Mesenchymal stem cell (in vitro differentiated cells and primary cell): ENCODE measurements around the gene MPRIP.

ENCODE experiments used
- DNase-seq: peaks from one replicate; pipeline ENCODE4 v3.0.0-alpha.2; 2013
- H2AFZ ChIP-seq: one replicate; pipeline ENCODE4 v1.6.1; 2013; ENCODE audit warnings: low read depth, mild to moderate bottlenecking, control low read depth, inconsistent platforms, low read length, moderate library complexity
- H2AK5ac ChIP-seq: 2 replicates; pipeline ENCODE4 v1.6.1; 2013; ENCODE audit warnings: low read length, moderate library complexity, mild to moderate bottlenecking, inconsistent platforms; ENCODE audit not compliant: severe bottlenecking
- H2BK120ac ChIP-seq: one replicate; pipeline ENCODE4 v1.6.1; 2013; ENCODE audit warnings: low read depth, mild to moderate bottlenecking, inconsistent platforms, low read length, moderate library complexity
- H2BK12ac ChIP-seq, 2 experiments: one replicate each; pipeline ENCODE4 v1.6.1; 2013; ENCODE audit warnings: inconsistent platforms in 2 of 2, low read length in 2 of 2, mild to moderate bottlenecking in 2 of 2, moderate library complexity in 2 of 2, control low read depth in 1 of 2
- H2BK15ac ChIP-seq: one replicate; pipeline ENCODE4 v1.6.1; 2013; ENCODE audit warnings: mild to moderate bottlenecking, low read depth, inconsistent platforms; ENCODE audit not compliant: poor library complexity, severe bottlenecking
- H2BK5ac ChIP-seq: 2 replicates; pipeline ENCODE4 v1.6.1; 2013; ENCODE audit warnings: low read depth, mild to moderate bottlenecking, low read length, control low read depth, inconsistent platforms; ENCODE audit not compliant: poor library complexity, severe bottlenecking
- H3K14ac ChIP-seq, 2 experiments: one replicate each; pipeline ENCODE4 v1.6.1; 2013; ENCODE audit warnings: inconsistent platforms in 2 of 2, low read length in 2 of 2, control low read depth in 1 of 2, mild to moderate bottlenecking in 1 of 2, moderate library complexity in 1 of 2
- H3K18ac ChIP-seq, 2 experiments: one replicate each; pipeline ENCODE4 v1.6.1; 2013; ENCODE audit warnings: inconsistent platforms in 2 of 2, low read length in 2 of 2, control low read depth in 1 of 2, low read depth in 1 of 2, mild to moderate bottlenecking in 1 of 2
- H3K23ac ChIP-seq, 2 experiments: one replicate each; pipeline ENCODE4 v1.6.1; 2013; ENCODE audit warnings: inconsistent platforms in 2 of 2, low read length in 2 of 2, mild to moderate bottlenecking in 2 of 2, moderate library complexity in 2 of 2, control low read depth in 1 of 2
- H3K27ac ChIP-seq: 2 replicates; pipeline ENCODE4 v1.5.1; 2013; ENCODE audit warnings: mild to moderate bottlenecking, moderate library complexity, low read length, control low read depth, inconsistent platforms; ENCODE audit not compliant: poor library complexity, severe bottlenecking
- H3K27me3 ChIP-seq, 2 experiments: 2 replicates each; pipeline versions ENCODE4 v1.6.1 to v1.7.0; 2013; ENCODE audit warnings: low read length in 2 of 2, mild to moderate bottlenecking in 2 of 2, moderate library complexity in 2 of 2, control low read depth in 1 of 2, inconsistent platforms in 1 of 2; ENCODE audit not compliant: control insufficient read depth in 1 of 2, insufficient read depth in 1 of 2
- H3K36me3 ChIP-seq, 2 experiments: 2 replicates each; pipeline versions ENCODE4 v1.6.1 to v1.7.0; 2013; ENCODE audit warnings: low read length in 2 of 2, control low read depth in 1 of 2, inconsistent platforms in 1 of 2, low read depth in 1 of 2, mild to moderate bottlenecking in 1 of 2; ENCODE audit not compliant: insufficient read depth in 2 of 2, control insufficient read depth in 1 of 2
- H3K4ac ChIP-seq, 2 experiments: one replicate each; pipeline ENCODE4 v1.6.1; 2013; ENCODE audit warnings: inconsistent platforms in 2 of 2, low read length in 2 of 2, mild to moderate bottlenecking in 2 of 2, moderate library complexity in 2 of 2, control low read depth in 1 of 2, low read depth in 1 of 2
- H3K4me1 ChIP-seq: 2 replicates; pipeline ENCODE4 v1.6.1; 2013; ENCODE audit warnings: low read depth, low read length, control low read depth; ENCODE audit not compliant: control insufficient read depth, insufficient read depth
- H3K4me2 ChIP-seq: 2 replicates; pipeline ENCODE4 v1.6.1; 2013; ENCODE audit warnings: low read length, mild to moderate bottlenecking, inconsistent platforms; ENCODE audit not compliant: poor library complexity, severe bottlenecking
- H3K4me3 ChIP-seq, 2 experiments: 2 replicates each; pipeline versions ENCODE4 v1.5.1 to v1.7.0; 2013; ENCODE audit warnings: low read length in 2 of 2, mild to moderate bottlenecking in 2 of 2, control low read depth in 1 of 2, low read depth in 1 of 2; ENCODE audit not compliant: insufficient read depth in 1 of 2
- H3K79me1 ChIP-seq: replicated peaks from 2 replicates; pipeline ENCODE4 v1.6.1; 2013; ENCODE audit warnings: mild to moderate bottlenecking, control low read depth, low read length, inconsistent platforms; ENCODE audit not compliant: poor library complexity, severe bottlenecking
- H3K9ac ChIP-seq: 2 replicates; pipeline ENCODE4 v1.7.0; 2013; ENCODE audit warnings: mild to moderate bottlenecking, low read length, moderate library complexity
- H3K9me3 ChIP-seq: 2 replicates; pipeline ENCODE4 v1.7.0; 2013; ENCODE audit warnings: mild to moderate bottlenecking, low read length; ENCODE audit not compliant: control insufficient read depth
- H4K8ac ChIP-seq: one replicate; pipeline ENCODE4 v1.6.1; 2013; ENCODE audit warnings: inconsistent platforms, mild to moderate bottlenecking, low read length, moderate library complexity
- H4K91ac ChIP-seq: one replicate; pipeline ENCODE4 v1.6.1; 2013; ENCODE audit warnings: mild to moderate bottlenecking, low read length, inconsistent platforms
- WGBS: methylation state at CpG from one replicate; pipeline ENCODE4 v1.1.7; 2013; ENCODE audit warnings: mixed read lengths; 5-methylcytosine and 5-hydroxymethylcytosine counted together

Gene MPRIP

DNA sequence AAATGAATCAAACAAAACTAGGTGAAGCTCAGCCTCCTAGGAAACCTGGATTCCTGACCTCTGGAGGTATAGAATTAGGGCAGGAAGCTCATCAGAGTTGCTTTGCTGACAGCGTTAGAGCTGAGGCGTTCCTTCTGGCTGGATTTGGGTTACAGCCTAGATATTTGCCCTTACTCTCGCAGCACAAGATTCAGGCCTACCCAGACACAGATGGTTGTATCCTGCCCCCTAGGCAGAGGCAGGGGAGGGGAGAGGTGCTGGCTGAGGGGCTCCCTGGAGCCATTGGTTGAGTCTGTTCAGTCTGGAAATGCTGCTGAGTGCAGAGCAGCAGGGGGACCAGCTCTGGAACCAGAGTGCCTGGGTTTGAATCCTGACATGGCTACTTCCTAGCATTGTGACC lies 78.4 kb downstream of the MPRIP start:
- Histone ChIP-seq H3K79me1 (peaks cover 39% of the 10 kb centered on the region), H2BK5ac (no peak overlapping the region), H3K4ac (no peak overlapping the region), H3K4me1 (peaks cover 20% of the 10 kb centered on the region), H4K8ac (no peak overlapping the region), H3K9ac (peak overlapping the region; percentile 32), H3K4me2 (no peak overlapping the region), H2BK15ac (no peak overlapping the region), H3K4me3 (no peak overlapping the region), H3K27ac (no peak overlapping the region), H2BK12ac (no peak overlapping the region), H2BK120ac (no peak overlapping the region), H3K9me3 (no peaks in the 10 kb centered on the region), H3K14ac (no peak overlapping the region), H2AK5ac (no peak overlapping the region), H3K23ac (no peak overlapping the region), H3K18ac (peak overlapping the region in 1 of 2 experiments; percentile 7), H4K91ac (no peak overlapping the region), H3K27me3 (no peaks in the 10 kb centered on the region), H3K36me3 (peaks cover 0 to 3% of the 10 kb centered on the region in 2 experiments), H2AFZ (no peak overlapping the region)
- DNase-seq: no peak
- WGBS: 70% methylated on average over 2 of the region's 3 CpGs

- 90% methylated on average over 8 of the region's 8 CpGs for WGBS
- H2BK5ac ChIP-seq: no peak overlapping the region
- no peak for DNase-seq
- peaks cover 0 to 3% of the 10 kb centered on the region in 2 experiments for H3K36me3 ChIP-seq
- peak overlapping the region in 1 of 2 experiments; percentile 34 for H3K23ac ChIP-seq
- no peak overlapping the region for H3K4me2 ChIP-seq
- no peak overlapping the region for H3K18ac ChIP-seq
- H4K8ac ChIP-seq: no peak overlapping the region
- H3K4me3 ChIP-seq: no peak overlapping the region
- H3K9ac ChIP-seq: peak overlapping the region; percentile 32
- no peak overlapping the region for H2BK120ac ChIP-seq
- no peak overlapping the region for H3K4ac ChIP-seq
- peaks cover 20% of the 10 kb centered on the region for H3K4me1 ChIP-seq
- peak overlapping the region in 1 of 2 experiments; percentile 18 for H2BK12ac ChIP-seq
- H4K91ac ChIP-seq: no peak overlapping the region
- no peak overlapping the region for H3K27ac ChIP-seq
- H3K9me3 ChIP-seq: no peaks in the 10 kb centered on the region
- no peak overlapping the region for H2AK5ac ChIP-seq
- H3K27me3 ChIP-seq: no peaks in the 10 kb centered on the region
- H3K79me1 ChIP-seq: peaks cover 42% of the 10 kb centered on the region
- no peak overlapping the region for H2BK15ac ChIP-seq
- H2AFZ ChIP-seq: no peak overlapping the region
- H3K14ac ChIP-seq: no peak overlapping the region
These were observed 78.9 kb downstream of the MPRIP start for GRCh38 chr17:17121162-17121561.

DNA sequence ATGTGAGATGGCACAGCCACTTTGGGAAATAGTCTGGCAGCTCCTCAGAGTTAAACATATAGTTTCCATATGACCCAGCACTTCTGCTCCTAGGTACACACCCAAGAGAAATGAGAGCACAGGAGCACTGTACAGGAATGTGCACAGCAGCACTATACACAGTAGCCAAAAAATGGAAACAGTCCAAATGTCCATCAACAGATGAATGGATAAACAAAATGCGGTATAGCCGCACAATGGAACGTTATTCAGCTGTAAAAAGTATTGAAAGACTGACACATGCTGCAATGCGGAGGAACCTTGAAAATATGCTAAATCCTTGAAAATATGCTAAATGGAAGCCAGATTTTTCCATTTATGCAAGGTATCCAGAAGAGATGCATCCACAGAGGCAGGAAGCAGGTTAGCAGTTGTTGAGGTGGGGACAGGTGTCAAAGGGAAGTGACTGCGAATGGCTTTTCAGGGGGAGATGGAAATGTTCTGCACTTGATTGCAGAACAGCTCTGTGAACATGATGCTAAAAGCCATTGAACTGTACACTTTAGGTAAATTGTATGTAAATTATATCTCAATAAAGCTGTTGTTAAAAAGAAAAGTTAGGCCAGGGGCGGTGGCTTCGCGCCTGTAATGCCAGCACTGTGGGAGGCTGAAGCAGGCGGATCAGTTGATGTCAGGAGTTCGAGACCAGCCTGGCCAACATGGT lies 80.7 kb downstream of the MPRIP start:
- H3K4me2 ChIP-seq: no peak overlapping the region
- H2AFZ ChIP-seq: no peak overlapping the region
- H3K79me1 ChIP-seq: peaks cover 48% of the 10 kb centered on the region
- no peaks in the 10 kb centered on the region for H3K27me3 ChIP-seq
- H2BK15ac ChIP-seq: no peak overlapping the region
- H3K4ac ChIP-seq: no peak overlapping the region
- no peak overlapping the region for H3K9ac ChIP-seq
- no peak overlapping the region for H3K23ac ChIP-seq
- H3K4me1 ChIP-seq: peaks cover 30% of the 10 kb centered on the region
- no peak overlapping the region for H3K18ac ChIP-seq
- no peak overlapping the region for H2AK5ac ChIP-seq
- no peak overlapping the region for H3K14ac ChIP-seq
- DNase-seq: no peak
- no peak overlapping the region for H4K91ac ChIP-seq
- H4K8ac ChIP-seq: no peak overlapping the region
- WGBS: 93% methylated on average over 8 of the region's 10 CpGs
- H2BK5ac ChIP-seq: no peak overlapping the region
- H2BK120ac ChIP-seq: no peak overlapping the region
- no peak overlapping the region for H2BK12ac ChIP-seq
- no peak overlapping the region for H3K27ac ChIP-seq
- peaks cover 15 to 16% of the 10 kb centered on the region in 2 experiments for H3K36me3 ChIP-seq
- H3K9me3 ChIP-seq: no peaks in the 10 kb centered on the region
- H3K4me3 ChIP-seq: no peak overlapping the region

- no peaks in the 10 kb centered on the region for H3K27me3 ChIP-seq
- 100% methylated on average over 3 of the region's 3 CpGs for WGBS
- no peak overlapping the region for H3K18ac ChIP-seq
- no peak overlapping the region for H3K4me2 ChIP-seq
- no peak overlapping the region for H2BK12ac ChIP-seq
- H2BK5ac ChIP-seq: no peak overlapping the region
- no peak overlapping the region for H3K14ac ChIP-seq
- H3K36me3 ChIP-seq: peaks cover 29% of the 10 kb centered on the region in 2 experiments
- H3K4ac ChIP-seq: no peak overlapping the region
- no peak overlapping the region for H3K23ac ChIP-seq
- H2AFZ ChIP-seq: no peak overlapping the region
- H4K8ac ChIP-seq: no peak overlapping the region
- H4K91ac ChIP-seq: no peak overlapping the region
- peaks cover 25% of the 10 kb centered on the region for H3K4me1 ChIP-seq
- H2AK5ac ChIP-seq: no peak overlapping the region
- no peak overlapping the region for H2BK120ac ChIP-seq
- H3K27ac ChIP-seq: no peak overlapping the region
- no peak overlapping the region for H3K9ac ChIP-seq
- H3K79me1 ChIP-seq: peaks cover 53% of the 10 kb centered on the region
- no peaks in the 10 kb centered on the region for H3K9me3 ChIP-seq
- H2BK15ac ChIP-seq: no peak overlapping the region
- no peak overlapping the region for H3K4me3 ChIP-seq
- DNase-seq: no peak
These were observed 82.1 kb downstream of the MPRIP start for GRCh38 chr17:17124341-17124740.
